ENCODE data around the gene CSKMT.
"Not testable (repeated sequence)": the region's sequence is repeated elsewhere in the genome, so short reads cannot be mapped to it uniquely, and the experiment has no call there.

CSKMT gene

GRCh38 chr11:62665075-62665598 is at the start of gene CSKMT, which contains the start of gene C11orf98:
TSS of gene CSKMT (plus strand) at chr11:62665312. CDS start at chr11:62665880, 568 bp downstream.
TSS of gene C11orf98 (minus strand) at chr11:62665210. CDS start at chr11:62665169, 41 bp downstream.
- peak; percentile 98 for ATAC-seq
- no peaks in the 10 kb centered on the region for H3K27me3 Mint-ChIP-seq
- peak within 1 kb of the TSS; percentile 98 for H3K4me3 Mint-ChIP-seq
- H3K4me1 Mint-ChIP-seq = peaks cover 46% of the 10 kb centered on the region
- peaks cover 44% of the 10 kb centered on the region for H3K36me3 Mint-ChIP-seq
- no peaks in the 10 kb centered on the region for H3K9me3 Mint-ChIP-seq
- H3K27ac Mint-ChIP-seq = peak within 1 kb of the TSS; percentile 89

- no peaks in the 10 kb centered on the region for H3K9me3 Mint-ChIP-seq
- no peak overlapping the region for H3K4me3 Mint-ChIP-seq
- no peaks in the 10 kb centered on the region for H3K27me3 Mint-ChIP-seq
- H3K27ac Mint-ChIP-seq = no peak overlapping the region
- peaks cover 21% of the 10 kb centered on the region for H3K4me1 Mint-ChIP-seq
- no peak for ATAC-seq
- H3K36me3 Mint-ChIP-seq = peaks cover 22% of the 10 kb centered on the region
Observed at GRCh38 chr11:62615521-62615920, 49.6 kb upstream of the CSKMT start.

GRCh38 chr11:62616957-62617356 is 48.2 kb upstream of the CSKMT start:
- H3K27me3 Mint-ChIP-seq, H3K9me3 Mint-ChIP-seq, H3K4me3 Mint-ChIP-seq, ATAC-seq: not testable (repeated sequence)
- peaks cover 17% of the 10 kb centered on the region for H3K4me1 Mint-ChIP-seq
- H3K36me3 Mint-ChIP-seq = peaks cover 22% of the 10 kb centered on the region
- peak overlapping the region; percentile 51 for H3K27ac Mint-ChIP-seq

- peaks cover 16% of the 10 kb centered on the region for H3K4me1 Mint-ChIP-seq
- no peak for ATAC-seq
- H3K27me3 Mint-ChIP-seq = no peaks in the 10 kb centered on the region
- peaks cover 24% of the 10 kb centered on the region for H3K36me3 Mint-ChIP-seq
- peak overlapping the region; percentile 93 for H3K4me3 Mint-ChIP-seq
- H3K9me3 Mint-ChIP-seq = no peaks in the 10 kb centered on the region
- peak overlapping the region; percentile 90 for H3K27ac Mint-ChIP-seq
Observed at GRCh38 chr11:62621027-62621566, 44.0 kb upstream of the CSKMT start.

GRCh38 chr11:62621567-62622470 is 43.3 kb upstream of the CSKMT start, which contains the start of gene B3GAT3:
TSS of gene B3GAT3 (minus strand) at chr11:62621986. CDS start at chr11:62621947, 39 bp downstream.
- peak within 1 kb of the TSS; percentile 93 for H3K4me3 Mint-ChIP-seq
- H3K4me1 Mint-ChIP-seq = peaks cover 16% of the 10 kb centered on the region
- ATAC-seq = peak; percentile 99
- peak within 1 kb of the TSS; percentile 90 for H3K27ac Mint-ChIP-seq
- H3K27me3 Mint-ChIP-seq = no peaks in the 10 kb centered on the region
- H3K9me3 Mint-ChIP-seq = no peaks in the 10 kb centered on the region
- peaks cover 24% of the 10 kb centered on the region for H3K36me3 Mint-ChIP-seq

- ATAC-seq = no peak
- H3K9me3 Mint-ChIP-seq = no peaks in the 10 kb centered on the region
- peak overlapping the region; percentile 90 for H3K27ac Mint-ChIP-seq
- no peaks in the 10 kb centered on the region for H3K27me3 Mint-ChIP-seq
- H3K4me3 Mint-ChIP-seq = peak overlapping the region; percentile 93
- peaks cover 23% of the 10 kb centered on the region for H3K36me3 Mint-ChIP-seq
- peaks cover 16% of the 10 kb centered on the region for H3K4me1 Mint-ChIP-seq
Observed at GRCh38 chr11:62622476-62623089, 42.5 kb upstream of the CSKMT start.

- Mint-ChIP-seq H3K4me1 (no peaks in the 10 kb centered on the region), H3K27me3 (no peaks in the 10 kb centered on the region), H3K9me3 (no peaks in the 10 kb centered on the region), H3K27ac (no peak overlapping the region), H3K4me3 (no peak overlapping the region), H3K36me3 (peaks cover 72% of the 10 kb centered on the region)
- ATAC-seq = no peak
Observed at GRCh38 chr11:62627713-62628112, 37.4 kb upstream of the CSKMT start.

GRCh38 chr11:62632492-62632891 is 32.6 kb upstream of the CSKMT start:
- no peaks in the 10 kb centered on the region for H3K27me3 Mint-ChIP-seq
- no peaks in the 10 kb centered on the region for H3K9me3 Mint-ChIP-seq
- peak overlapping the region; percentile 49 for H3K27ac Mint-ChIP-seq
- no peak for ATAC-seq
- H3K36me3 Mint-ChIP-seq = peaks cover 79% of the 10 kb centered on the region
- peaks cover under 1% of the 10 kb centered on the region for H3K4me1 Mint-ChIP-seq
- H3K4me3 Mint-ChIP-seq = no peak overlapping the region

GRCh38 chr11:62644220-62644619 is 20.9 kb upstream of the CSKMT start:
- H3K27me3 Mint-ChIP-seq = no peaks in the 10 kb centered on the region
- no peaks in the 10 kb centered on the region for H3K9me3 Mint-ChIP-seq
- no peak overlapping the region for H3K27ac Mint-ChIP-seq
- peaks cover 11% of the 10 kb centered on the region for H3K36me3 Mint-ChIP-seq
- ATAC-seq = no peak
- H3K4me1 Mint-ChIP-seq = peaks cover 43% of the 10 kb centered on the region
- H3K4me3 Mint-ChIP-seq = no peak overlapping the region

GRCh38 chr11:62645671-62645945 is 19.5 kb upstream of the CSKMT start:
- no peak for ATAC-seq

GRCh38 chr11:62645946-62646824 is 18.9 kb upstream of the CSKMT start, which contains the start of gene GANAB:
TSS of gene GANAB (minus strand) at chr11:62646613. CDS start at chr11:62646599, 14 bp downstream.
- peak within 1 kb of the TSS; percentile 93 for H3K27ac Mint-ChIP-seq
- H3K9me3 Mint-ChIP-seq = no peaks in the 10 kb centered on the region
- peaks cover 5% of the 10 kb centered on the region for H3K36me3 Mint-ChIP-seq
- H3K27me3 Mint-ChIP-seq = no peaks in the 10 kb centered on the region
- H3K4me1 Mint-ChIP-seq = peaks cover 44% of the 10 kb centered on the region
- ATAC-seq = peak; percentile 99
- peak within 1 kb of the TSS; percentile 98 for H3K4me3 Mint-ChIP-seq

More at GRCh38 chr11:62645671-62645945, 19.5 kb upstream of the CSKMT start:
- H3K36me3 Mint-ChIP-seq = peaks cover 5% of the 10 kb centered on the region
- peaks cover 44% of the 10 kb centered on the region for H3K4me1 Mint-ChIP-seq
- H3K27me3 Mint-ChIP-seq = no peaks in the 10 kb centered on the region
- H3K9me3 Mint-ChIP-seq = no peaks in the 10 kb centered on the region
- H3K27ac Mint-ChIP-seq = peak overlapping the region; percentile 93
- peak overlapping the region; percentile 98 for H3K4me3 Mint-ChIP-seq

GRCh38 chr11:62646825-62647608 is 18.1 kb upstream of the CSKMT start:
- Mint-ChIP-seq H3K36me3 (peaks cover 5% of the 10 kb centered on the region), H3K4me3 (peak overlapping the region; percentile 98), H3K4me1 (peaks cover 41% of the 10 kb centered on the region), H3K27ac (peak overlapping the region; percentile 93), H3K27me3 (no peaks in the 10 kb centered on the region), H3K9me3 (no peaks in the 10 kb centered on the region)
- ATAC-seq = no peak

- Mint-ChIP-seq H3K9me3 (no peaks in the 10 kb centered on the region), H3K36me3 (peaks cover 5% of the 10 kb centered on the region), H3K4me3 (no peak overlapping the region), H3K27me3 (no peaks in the 10 kb centered on the region), H3K4me1 (peaks cover 47% of the 10 kb centered on the region), H3K27ac (no peak overlapping the region)
- ATAC-seq = no peak
Observed at GRCh38 chr11:62647609-62648005, 17.5 kb upstream of the CSKMT start.
